ENCODE measurements around the gene ZNF837.

The ZNF837 gene

GRCh38 chr19:58352760-58353671 lies 27.8 kb downstream of the ZNF837 start, which contains the start of gene A1BG:
Gene A1BG, minus strand, starts transcription at chr19:58353492. Its CDS starts 55 bp downstream, at chr19:58353437.
- Histone ChIP-seq H3F3A (ENCODE audit: insufficient read depth, low read length) (no peaks in the 10 kb centered on the region), H3K27ac (ENCODE audit: low read length) (no peak within 1 kb of the TSS), H3K79me2 (ENCODE audit: low read length) (no peaks in the 10 kb centered on the region), H3K4me2 (ENCODE audit: low read depth, low read length) (no peak within 1 kb of the TSS), H3K4me1 (ENCODE audit: low read length) (no peaks in the 10 kb centered on the region), H4K20me1 (ENCODE audit: insufficient read depth, low read length) (no peaks in the 10 kb centered on the region), H3K9me3 (replicated peaks; ENCODE audit: insufficient read depth, low read length) (no peaks in the 10 kb centered on the region), H3K4me3 (ENCODE audit: low read length) (no peak within 1 kb of the TSS), H3K9ac (ENCODE audit: low read length) (no peak within 1 kb of the TSS), H3K9me2 (replicated peaks; ENCODE audit: insufficient read depth, low read length) (no peaks in the 10 kb centered on the region), H3K27me3 (replicated peaks; ENCODE audit: insufficient read depth, low read length) (no peaks in the 10 kb centered on the region), H2AFZ (ENCODE audit: low read length) (no peak within 1 kb of the TSS), H3K36me3 (replicated peaks; ENCODE audit: insufficient read depth, low read length) (no peaks in the 10 kb centered on the region)
- DNase-seq: no peak
- no peak for TF ChIP-seq EZH2phosphoT487 (IDR thresholded peaks at IDR 0.05; ENCODE audit: low read length)
- TF ChIP-seq EZH2 (optimal IDR thresholded peaks at IDR 0.05; ENCODE audit: low read depth, low read length): no peak
- no peak for TF ChIP-seq CTCF (IDR thresholded peaks at IDR 0.05; ENCODE audit: low read length)

- Histone ChIP-seq H3K27me3 (replicated peaks; ENCODE audit: insufficient read depth, low read length) (no peaks in the 10 kb centered on the region), H3K27ac (ENCODE audit: low read length) (no peak overlapping the region), H3K79me2 (ENCODE audit: low read length) (no peaks in the 10 kb centered on the region), H3K9me3 (replicated peaks; ENCODE audit: insufficient read depth, low read length) (no peaks in the 10 kb centered on the region), H4K20me1 (ENCODE audit: insufficient read depth, low read length) (no peaks in the 10 kb centered on the region), H3K9me2 (replicated peaks; ENCODE audit: insufficient read depth, low read length) (no peaks in the 10 kb centered on the region), H2AFZ (ENCODE audit: low read length) (no peak overlapping the region), H3K4me3 (ENCODE audit: low read length) (no peak overlapping the region), H3K4me1 (ENCODE audit: low read length) (no peaks in the 10 kb centered on the region), H3K9ac (ENCODE audit: low read length) (no peak overlapping the region), H3K4me2 (ENCODE audit: low read depth, low read length) (no peak overlapping the region), H3K36me3 (replicated peaks; ENCODE audit: insufficient read depth, low read length) (no peaks in the 10 kb centered on the region), H3F3A (ENCODE audit: insufficient read depth, low read length) (no peaks in the 10 kb centered on the region)
- TF ChIP-seq EZH2phosphoT487 (IDR thresholded peaks at IDR 0.05; ENCODE audit: low read length) (no peak), EZH2 (optimal IDR thresholded peaks at IDR 0.05; ENCODE audit: low read depth, low read length) (no peak), CTCF (IDR thresholded peaks at IDR 0.05; ENCODE audit: low read length) (no peak)
- DNase-seq: no peak
Measured at GRCh38 chr19:58351990-58352755, 28.7 kb downstream of the ZNF837 start.

- Histone ChIP-seq H3K9me2 (replicated peaks; ENCODE audit: insufficient read depth, low read length) (no peaks in the 10 kb centered on the region), H2AFZ (ENCODE audit: low read length) (no peak overlapping the region), H4K20me1 (ENCODE audit: insufficient read depth, low read length) (no peaks in the 10 kb centered on the region), H3K4me1 (ENCODE audit: low read length) (no peaks in the 10 kb centered on the region), H3K27me3 (replicated peaks; ENCODE audit: insufficient read depth, low read length) (no peaks in the 10 kb centered on the region), H3K4me2 (ENCODE audit: low read depth, low read length) (no peak overlapping the region), H3F3A (ENCODE audit: insufficient read depth, low read length) (no peaks in the 10 kb centered on the region), H3K9me3 (replicated peaks; ENCODE audit: insufficient read depth, low read length) (no peaks in the 10 kb centered on the region), H3K36me3 (replicated peaks; ENCODE audit: insufficient read depth, low read length) (no peaks in the 10 kb centered on the region), H3K9ac (ENCODE audit: low read length) (no peak overlapping the region), H3K27ac (ENCODE audit: low read length) (no peak overlapping the region), H3K4me3 (ENCODE audit: low read length) (no peak overlapping the region), H3K79me2 (ENCODE audit: low read length) (no peaks in the 10 kb centered on the region)
- TF ChIP-seq EZH2 (optimal IDR thresholded peaks at IDR 0.05; ENCODE audit: low read depth, low read length): no peak
- no peak for TF ChIP-seq EZH2phosphoT487 (IDR thresholded peaks at IDR 0.05; ENCODE audit: low read length)
- no peak for TF ChIP-seq CTCF (IDR thresholded peaks at IDR 0.05; ENCODE audit: low read length)
- DNase-seq: no peak
Measured at GRCh38 chr19:58351558-58351878, 29.3 kb downstream of the ZNF837 start.
